ENCODE data around the gene WASF3. TPM values are rescaled to one million over a fixed set of nuclear protein-coding genes. Genes with fewer than 3 reads are reported as not detected.

The WASF3 gene, protein sequence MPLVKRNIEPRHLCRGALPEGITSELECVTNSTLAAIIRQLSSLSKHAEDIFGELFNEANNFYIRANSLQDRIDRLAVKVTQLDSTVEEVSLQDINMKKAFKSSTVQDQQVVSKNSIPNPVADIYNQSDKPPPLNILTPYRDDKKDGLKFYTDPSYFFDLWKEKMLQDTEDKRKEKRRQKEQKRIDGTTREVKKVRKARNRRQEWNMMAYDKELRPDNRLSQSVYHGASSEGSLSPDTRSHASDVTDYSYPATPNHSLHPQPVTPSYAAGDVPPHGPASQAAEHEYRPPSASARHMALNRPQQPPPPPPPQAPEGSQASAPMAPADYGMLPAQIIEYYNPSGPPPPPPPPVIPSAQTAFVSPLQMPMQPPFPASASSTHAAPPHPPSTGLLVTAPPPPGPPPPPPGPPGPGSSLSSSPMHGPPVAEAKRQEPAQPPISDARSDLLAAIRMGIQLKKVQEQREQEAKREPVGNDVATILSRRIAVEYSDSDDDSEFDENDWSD
- total RNA-seq = 20.4 TPM

GRCh38 chr13:26557393-26558073, at the start of gene WASF3:
Gene WASF3 (plus strand): TSS chr13:26557683. CDS start chr13:26642271, 84,588 bp downstream.
- DNase-seq (ENCODE audit: low spot score in 2 of 2) (peak; percentile 96 to 98), FAIRE-seq (no peak)

DNA sequence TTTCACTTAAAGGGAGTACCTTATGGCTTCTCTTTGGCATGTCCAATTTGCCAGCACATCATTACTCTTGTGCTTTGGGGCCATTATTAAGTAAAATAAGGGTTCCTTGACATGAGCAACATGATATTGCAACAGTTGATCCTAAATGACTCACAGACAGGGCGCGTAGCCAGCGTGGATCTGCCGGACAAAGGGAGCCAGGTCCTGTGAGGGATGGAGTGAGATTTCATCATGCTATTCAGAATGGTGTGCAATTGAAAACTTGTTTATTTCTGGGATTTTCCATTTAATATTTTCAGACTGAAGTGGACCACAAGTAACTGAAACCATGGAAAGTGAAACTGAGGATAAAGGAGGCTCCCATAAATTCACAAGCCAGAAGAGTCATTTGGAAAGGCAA, 48.6 kb upstream of the WASF3 start:
- no peak for FAIRE-seq
- no peak for DNase-seq (ENCODE audit: low spot score in 2 of 2)

DNA sequence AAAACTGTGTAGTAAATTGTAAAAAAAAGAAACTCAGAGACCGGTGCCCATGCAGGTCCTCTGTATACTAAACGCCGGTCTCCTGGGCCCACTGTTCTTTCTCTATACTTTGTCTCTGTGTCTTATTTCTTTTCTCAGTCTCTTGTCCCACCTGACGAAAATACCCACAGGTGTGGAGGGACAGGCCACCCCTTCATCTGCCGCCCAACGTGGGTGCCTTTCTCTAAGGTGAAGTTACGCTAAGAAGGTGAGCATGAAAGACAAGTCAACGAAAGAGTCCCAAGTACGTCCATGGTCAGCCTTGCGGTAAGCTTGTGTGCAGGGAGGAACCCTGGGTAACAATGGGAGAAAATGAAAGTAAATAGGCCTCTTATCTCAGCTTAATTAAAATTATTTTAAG, 48.0 kb upstream of the WASF3 start:
- FAIRE-seq = no peak
- no peak for DNase-seq (ENCODE audit: low spot score in 2 of 2)

DNA sequence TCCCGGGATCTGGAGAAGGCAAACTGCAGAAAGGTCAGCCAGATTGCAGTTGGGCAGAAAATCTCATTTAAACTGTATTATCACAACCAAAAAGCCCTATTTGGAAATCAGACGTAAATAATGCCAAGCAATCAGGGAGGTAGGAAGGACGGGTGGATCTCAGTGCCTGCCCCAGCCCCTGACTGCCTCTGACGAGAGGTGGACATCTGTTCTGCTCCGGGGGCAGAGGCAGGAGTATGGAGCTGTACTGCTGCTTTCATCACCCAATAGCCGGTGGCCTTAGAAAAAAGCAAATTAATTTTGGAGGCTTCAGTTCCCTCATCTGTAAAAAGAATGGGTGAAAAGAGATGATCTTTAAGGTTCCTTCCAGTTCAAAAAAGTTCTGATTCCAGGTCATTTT, 43.6 kb upstream of the WASF3 start:
- FAIRE-seq (no peak), DNase-seq (ENCODE audit: low spot score in 2 of 2) (no peak)

DNA sequence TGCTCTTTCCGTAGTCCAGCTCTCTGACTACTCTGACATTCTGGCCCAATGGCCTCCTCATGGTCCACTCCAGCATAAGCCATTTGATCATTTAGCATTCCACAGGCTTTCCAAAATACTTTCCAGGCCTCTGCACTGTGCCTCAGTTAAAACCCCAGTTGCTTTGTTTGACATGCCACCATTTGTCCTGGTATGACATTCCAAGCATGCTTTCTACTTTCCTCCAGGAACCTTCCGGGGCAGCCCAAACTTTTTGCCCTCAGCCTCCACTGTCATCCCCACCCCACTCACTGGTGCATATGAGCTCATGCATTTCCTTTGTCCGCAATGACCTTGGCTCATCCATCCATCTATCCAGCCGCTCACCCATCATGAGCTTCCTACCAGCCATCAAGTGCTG, 41.8 kb upstream of the WASF3 start:
- FAIRE-seq = no peak
- DNase-seq (ENCODE audit: low spot score in 2 of 2) = no peak

GRCh38 chr13:26517936-26518335, 39.5 kb upstream of the WASF3 start:
- DNase-seq (ENCODE audit: low spot score in 2 of 2) = no peak
- no peak for FAIRE-seq

- FAIRE-seq (no peak), DNase-seq (ENCODE audit: low spot score in 2 of 2) (no peak)
Observed at GRCh38 chr13:26518451-26518959, 39.0 kb upstream of the WASF3 start.

DNA sequence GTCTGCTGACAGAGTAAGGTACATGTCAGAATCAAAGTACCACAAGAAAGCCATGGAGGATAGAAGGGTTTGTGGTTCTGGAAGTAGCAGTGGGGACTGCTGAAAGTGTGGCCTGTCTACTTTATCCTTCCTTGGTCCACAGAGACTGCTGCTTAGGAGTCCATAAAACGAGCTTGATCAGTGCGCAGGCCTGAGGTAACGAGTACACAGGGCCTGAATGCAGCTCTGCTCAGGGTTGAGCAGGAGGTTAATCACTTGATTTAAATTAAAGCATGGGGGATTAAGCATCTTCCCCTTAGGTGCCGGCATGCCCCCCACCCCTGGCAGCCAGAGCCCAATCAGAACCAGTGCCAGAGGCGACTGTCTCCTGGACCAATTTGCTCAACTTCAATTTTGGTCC, 34.9 kb upstream of the WASF3 start:
- FAIRE-seq (no peak), DNase-seq (ENCODE audit: low spot score in 2 of 2) (no peak)

- DNase-seq (ENCODE audit: low spot score in 2 of 2) = no peak
- no peak for FAIRE-seq
Observed at GRCh38 chr13:26523007-26523406, 34.5 kb upstream of the WASF3 start.

GRCh38 chr13:26525528-26525927, 32.0 kb upstream of the WASF3 start:
- no peak for FAIRE-seq
- DNase-seq (ENCODE audit: low spot score in 2 of 2) = no peak

GRCh38 chr13:26526702-26527216, 30.7 kb upstream of the WASF3 start:
- FAIRE-seq (no peak), DNase-seq (ENCODE audit: low spot score in 2 of 2) (no peak)

- FAIRE-seq (no peak), DNase-seq (ENCODE audit: low spot score in 2 of 2) (no peak)
Observed at GRCh38 chr13:26528527-26528926, 29.0 kb upstream of the WASF3 start.

DNA sequence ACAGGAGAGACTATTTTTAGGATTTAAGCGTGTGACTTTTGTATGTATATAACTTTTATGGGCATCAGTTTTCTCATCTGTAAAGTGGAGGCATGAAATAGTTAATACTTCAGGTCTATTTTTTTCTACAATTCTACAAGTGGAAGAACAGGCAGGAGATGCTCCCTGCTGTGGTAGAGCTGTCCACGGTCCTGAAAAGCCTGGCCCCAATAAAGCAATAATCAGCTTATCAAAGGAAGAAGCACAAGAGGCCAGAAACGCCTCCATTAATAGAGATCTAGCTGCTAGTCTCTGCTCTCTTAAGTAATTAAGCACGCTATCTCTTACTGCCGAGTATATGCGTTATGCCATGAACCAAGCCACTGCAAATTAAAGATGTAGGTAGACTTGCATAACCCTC, 28.0 kb upstream of the WASF3 start:
- FAIRE-seq (no peak), DNase-seq (ENCODE audit: low spot score in 2 of 2) (no peak)

DNA sequence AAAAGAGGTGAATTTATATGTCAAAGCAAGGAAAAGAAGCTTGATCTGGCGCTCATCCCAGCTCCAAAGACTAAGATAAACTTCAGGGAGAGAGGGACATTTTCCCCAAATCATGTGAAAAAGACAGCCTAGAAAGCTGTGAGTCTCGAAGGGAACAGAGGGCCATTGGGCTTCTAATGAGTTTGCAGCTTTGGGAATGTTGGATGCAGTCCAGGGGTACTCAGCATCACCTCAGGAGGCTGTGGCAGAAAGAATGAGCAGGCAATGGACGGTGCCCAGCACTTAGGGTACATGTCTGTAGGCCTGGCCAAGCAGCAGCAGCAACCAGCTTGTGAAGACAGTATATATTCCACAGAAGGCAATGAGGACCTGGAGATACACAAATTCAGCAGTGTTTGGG, 25.7 kb upstream of the WASF3 start:
- FAIRE-seq = no peak

DNA sequence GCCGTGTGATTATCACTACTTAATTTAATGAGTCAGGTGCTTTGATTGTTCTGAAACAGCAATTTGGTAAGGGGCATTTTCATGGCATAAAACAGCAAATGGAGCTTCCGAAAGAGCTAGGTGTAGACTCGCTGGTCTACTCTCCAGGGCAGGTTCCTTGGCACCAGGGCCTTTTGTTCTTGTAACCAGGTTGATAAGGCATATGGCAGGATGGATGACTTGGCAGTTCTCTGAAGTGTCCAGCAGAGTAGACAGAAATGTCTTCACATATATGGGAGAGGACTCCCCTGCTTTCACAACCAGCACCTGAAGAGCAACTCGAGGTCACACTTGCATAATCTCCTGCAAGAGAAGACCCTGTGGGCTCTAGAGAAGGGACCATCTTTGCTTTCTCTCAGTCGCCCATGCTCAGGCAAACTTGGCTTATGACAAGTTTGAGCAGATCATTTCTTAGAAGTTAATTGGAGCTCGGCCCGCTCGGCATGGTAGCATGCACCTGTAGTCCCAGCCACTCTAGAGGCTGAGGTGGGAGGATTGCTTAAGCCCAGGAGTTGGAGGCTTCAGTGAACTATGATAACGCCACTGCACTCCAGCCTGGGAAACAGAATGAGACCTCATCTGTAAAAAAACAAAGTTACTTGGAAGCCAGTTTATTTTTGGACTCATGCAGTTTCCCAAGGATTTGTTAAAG, 23.3 kb upstream of the WASF3 start:
- no peak for DNase-seq (ENCODE audit: low spot score in 2 of 2)
- no peak for FAIRE-seq

More for the DNA sequence above, 25.7 kb upstream of the WASF3 start:
- DNase-seq (ENCODE audit: low spot score in 2 of 2) = no peak

GRCh38 chr13:26538363-26539317, 18.8 kb upstream of the WASF3 start:
- DNase-seq (ENCODE audit: low spot score in 2 of 2) = no peak
- no peak for FAIRE-seq

- no peak for DNase-seq (ENCODE audit: low spot score in 2 of 2)
- FAIRE-seq = no peak
Observed at GRCh38 chr13:26539738-26540292, 17.7 kb upstream of the WASF3 start.

DNA sequence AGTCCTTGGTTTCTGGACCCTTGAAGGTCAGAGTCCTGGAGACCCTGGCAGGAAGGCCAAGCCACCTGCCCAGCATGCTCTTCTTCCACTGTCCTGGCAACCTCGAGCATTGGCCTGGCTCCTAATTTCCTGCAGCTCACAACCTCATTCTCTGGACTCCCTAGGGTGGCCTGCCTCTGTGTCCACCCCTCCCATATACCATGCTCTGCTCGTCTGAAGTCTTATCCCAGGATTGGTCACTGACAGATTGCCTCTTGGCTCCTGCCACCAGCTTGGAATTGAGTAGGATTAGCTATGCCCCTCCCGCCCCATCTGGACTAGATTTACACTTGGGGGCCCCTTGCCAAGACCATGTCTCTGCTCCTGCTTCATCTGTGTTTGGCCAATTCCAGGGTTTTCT, 17.1 kb upstream of the WASF3 start:
- FAIRE-seq (no peak), DNase-seq (ENCODE audit: low spot score in 2 of 2) (no peak)

DNA sequence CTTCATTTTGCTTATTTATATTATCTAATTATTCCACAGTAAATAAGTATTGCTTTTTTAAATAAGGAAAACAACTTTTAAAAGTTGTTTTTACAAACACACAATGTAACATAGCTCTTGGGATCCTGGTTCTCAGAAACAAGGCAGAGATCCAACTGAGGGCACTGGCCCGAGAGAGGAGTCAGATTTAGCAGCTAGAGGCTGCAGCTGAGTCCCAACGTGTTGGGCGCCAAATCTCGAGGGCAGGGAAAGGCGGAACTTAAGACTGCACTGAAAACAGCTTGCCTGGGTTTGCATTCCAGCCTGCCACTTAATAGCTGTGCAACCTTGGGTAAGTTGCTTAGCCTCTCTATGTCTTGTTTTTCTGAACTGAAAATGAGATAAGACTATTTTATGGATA, 16.4 kb upstream of the WASF3 start:
- DNase-seq (ENCODE audit: low spot score in 2 of 2) (no peak), FAIRE-seq (no peak)

Measured in frontal cortex (tissue), 4 donors.